H7 (cell line): Measurements from ENCODE around the gene ZNF197. TPM values are rescaled to one million over a fixed set of nuclear protein-coding genes. Genes with fewer than 3 reads are reported as not detected.
"Not testable (repeated sequence)": the region's sequence is repeated elsewhere in the genome, so short reads cannot be mapped to it uniquely, and the experiment has no call there.

Source experiments
- DNase-seq: peaks from one replicate; pipeline ENCODE4 v3.0.0; 2012
- H3K27me3 ChIP-seq: 2 replicates; pipeline ENCODE4 v1.6.0; 2011; ENCODE audit warnings: mild to moderate bottlenecking, low read length; ENCODE audit not compliant: control insufficient read depth, insufficient read depth
- H3K36me3 ChIP-seq: replicated peaks from 2 replicates; pipeline ENCODE4 v1.5.1; 2011; ENCODE audit warnings: low read length; ENCODE audit not compliant: control insufficient read depth, insufficient read depth
- H3K4me3 ChIP-seq: 2 replicates; pipeline ENCODE4 v1.5.1; 2011; ENCODE audit warnings: low read depth, mild to moderate bottlenecking, control low read depth, low read length, moderate library complexity; ENCODE audit not compliant: insufficient read depth
- total RNA-seq: library from RNA; depleted of rRNA; stranded (reverse); fragments of >200 nt; shearing (Covaris generic); gene quantifications from 2 replicates; pipeline ENCODE4 v1.2.3, GENCODE V29; 2014

Gene ZNF197
- total RNA-seq, 1 experiment from 2014 or later, result 10.5 TPM

GRCh38 chr3:44643024-44643423, 18.2 kb downstream of the ZNF197 start:
- H3K36me3 ChIP-seq, result peaks cover 16% of the 10 kb centered on the region
- H3K4me3 ChIP-seq, result no peak overlapping the region
- no peak for DNase-seq
- no peaks in the 10 kb centered on the region for H3K27me3 ChIP-seq

GRCh38 chr3:44647771-44648170, 22.9 kb downstream of the ZNF197 start:
- Histone ChIP-seq H3K36me3 (peaks cover 21% of the 10 kb centered on the region), H3K4me3 (no peak overlapping the region), H3K27me3 (no peaks in the 10 kb centered on the region)
- DNase-seq, result no peak

- Histone ChIP-seq H3K27me3 (no peaks in the 10 kb centered on the region), H3K4me3 (peak within 1 kb of the TSS; percentile 82), H3K36me3 (peaks cover 23% of the 10 kb centered on the region)
- peak; percentile 88 for DNase-seq
Measured at GRCh38 chr3:44648564-44649229, 23.9 kb downstream of the ZNF197 start, which contains the start of gene ZNF35. Gene ZNF35, plus strand, starts transcription at chr3:44648732. Its CDS starts 2,336 bp downstream, at chr3:44651068.

- Histone ChIP-seq H3K4me3 (no peak overlapping the region), H3K27me3 (no peaks in the 10 kb centered on the region), H3K36me3 (peaks cover 27% of the 10 kb centered on the region)
- no peak for DNase-seq
Measured at GRCh38 chr3:44649709-44650108, 24.9 kb downstream of the ZNF197 start.

- peaks cover 44% of the 10 kb centered on the region for H3K36me3 ChIP-seq
Measured at GRCh38 chr3:44654039-44654438, 29.2 kb downstream of the ZNF197 start.

GRCh38 chr3:44659015-44659414, 34.2 kb downstream of the ZNF197 start:
- H3K4me3 ChIP-seq, result no peak overlapping the region
- DNase-seq, result no peak
- no peaks in the 10 kb centered on the region for H3K27me3 ChIP-seq
- peaks cover 26% of the 10 kb centered on the region for H3K36me3 ChIP-seq

More at GRCh38 chr3:44654039-44654438, 29.2 kb downstream of the ZNF197 start:
- no peak overlapping the region for H3K4me3 ChIP-seq
- H3K27me3 ChIP-seq, result no peaks in the 10 kb centered on the region
- no peak for DNase-seq

- no peak for DNase-seq
- H3K27me3 ChIP-seq, result no peaks in the 10 kb centered on the region
- H3K36me3 ChIP-seq, result peaks cover 25% of the 10 kb centered on the region
- no peak overlapping the region for H3K4me3 ChIP-seq
Measured at GRCh38 chr3:44659434-44659833, 34.6 kb downstream of the ZNF197 start.

GRCh38 chr3:44661189-44661588, 36.4 kb downstream of the ZNF197 start:
- H3K36me3 ChIP-seq, result peaks cover 25% of the 10 kb centered on the region
- H3K27me3 ChIP-seq, result no peaks in the 10 kb centered on the region
- peak; percentile 27 for DNase-seq
- no peak overlapping the region for H3K4me3 ChIP-seq

- Histone ChIP-seq H3K4me3 (no peak overlapping the region), H3K27me3 (no peaks in the 10 kb centered on the region), H3K36me3 (peaks cover 3% of the 10 kb centered on the region)
- no peak for DNase-seq
Measured at GRCh38 chr3:44665173-44665572, 40.3 kb downstream of the ZNF197 start.

- Histone ChIP-seq H3K36me3 (no peaks in the 10 kb centered on the region), H3K4me3 (no peak overlapping the region), H3K27me3 (no peaks in the 10 kb centered on the region)
- DNase-seq, result no peak
Measured at GRCh38 chr3:44666346-44666745, 41.5 kb downstream of the ZNF197 start.

- Histone ChIP-seq H3K36me3 (no peaks in the 10 kb centered on the region), H3K4me3 (no peak overlapping the region), H3K27me3 (no peaks in the 10 kb centered on the region)
- DNase-seq, result no peak
Measured at GRCh38 chr3:44669760-44670159, 44.9 kb downstream of the ZNF197 start.

- DNase-seq, H3K27me3 ChIP-seq, H3K4me3 ChIP-seq, H3K36me3 ChIP-seq: not testable (repeated sequence)
Measured at GRCh38 chr3:44673466-44673865, 48.6 kb downstream of the ZNF197 start.

- H3K27me3 ChIP-seq, result no peaks in the 10 kb centered on the region
- no peak for DNase-seq
Measured at GRCh38 chr3:44674211-44674610, 49.4 kb downstream of the ZNF197 start.

GRCh38 chr3:44678480-44679116, 53.8 kb downstream of the ZNF197 start:
- H3K4me3 ChIP-seq, result no peak overlapping the region
- no peaks in the 10 kb centered on the region for H3K36me3 ChIP-seq
- no peak for DNase-seq
- no peaks in the 10 kb centered on the region for H3K27me3 ChIP-seq

More at GRCh38 chr3:44674211-44674610, 49.4 kb downstream of the ZNF197 start:
- no peak overlapping the region for H3K4me3 ChIP-seq
- no peaks in the 10 kb centered on the region for H3K36me3 ChIP-seq

GRCh38 chr3:44680921-44681455, 56.2 kb downstream of the ZNF197 start:
- Histone ChIP-seq H3K36me3 (no peaks in the 10 kb centered on the region), H3K4me3 (no peak overlapping the region), H3K27me3 (no peaks in the 10 kb centered on the region)
- DNase-seq, result no peak
